GM23338 (cell line): ENCODE data around the gene TRIM45. TPM values are rescaled to one million over a fixed set of nuclear protein-coding genes. Genes with fewer than 3 reads are reported as not detected.

Experiments
- ATAC-seq: fragments of 200-7000 bp; cut with Tn5 transposase; 3 replicates; pipeline ENCODE4 v1.9.1; 2020
- DNase-seq: peaks from one replicate; pipeline ENCODE4 v3.0.0-alpha.2; 2015; ENCODE audit warnings: low spot score
- H2AFZ ChIP-seq: fragments of 200-600 bp; sonication (generic); 2 replicates; pipeline ENCODE4 v1.8.0; 2016; ENCODE audit warnings: antibody characterized with exemption, mild to moderate bottlenecking, moderate library complexity
- H3F3A ChIP-seq: fragments of 200-600 bp; sonication (generic); replicated peaks from 2 replicates; pipeline ENCODE4 v1.8.0; 2017; ENCODE audit warnings: antibody characterized with exemption, mixed run types, low read depth
- H3K27ac ChIP-seq: fragments of 200-600 bp; sonication (generic); 2 replicates; pipeline ENCODE4 v1.6.1; 2016; ENCODE audit warnings: low read depth
- H3K27me3 ChIP-seq: fragments of 200-600 bp; sonication (generic); 2 replicates; pipeline ENCODE4 v1.8.0; 2016; ENCODE audit warnings: mild to moderate bottlenecking, mixed run types, moderate library complexity; ENCODE audit not compliant: insufficient read depth
- H3K36me3 ChIP-seq: fragments of 200-600 bp; sonication (generic); 2 replicates; pipeline ENCODE4 v1.8.0; 2016; ENCODE audit warnings: mild to moderate bottlenecking; ENCODE audit not compliant: insufficient read depth
- H3K4me1 ChIP-seq: fragments of 200-600 bp; sonication (generic); 2 replicates; pipeline ENCODE4 v1.8.0; 2016; ENCODE audit warnings: mild to moderate bottlenecking, moderate library complexity; ENCODE audit not compliant: insufficient read depth
- H3K4me2 ChIP-seq: fragments of 200-600 bp; sonication (generic); 2 replicates; pipeline ENCODE4 v1.7.1; 2017; ENCODE audit warnings: mixed run types
- H3K4me3 ChIP-seq: fragments of 200-600 bp; sonication (generic); 2 replicates; pipeline ENCODE4 v1.6.1; 2016; ENCODE audit warnings: mixed run types
- H3K79me2 ChIP-seq: fragments of 200-600 bp; sonication (generic); replicated peaks from 2 replicates; pipeline ENCODE4 v1.8.0; 2017; ENCODE audit warnings: mild to moderate bottlenecking; ENCODE audit not compliant: insufficient read depth
- H3K9me2 ChIP-seq: fragments of 200-600 bp; sonication (generic); 2 replicates; pipeline ENCODE4 v1.8.0; 2017; ENCODE audit not compliant: insufficient read depth
- H4K20me1 ChIP-seq: fragments of 200-600 bp; sonication (generic); replicated peaks from 2 replicates; pipeline ENCODE4 v1.8.0; 2017; ENCODE audit warnings: mild to moderate bottlenecking; ENCODE audit not compliant: insufficient read depth
- H3K27ac Mint-ChIP-seq: 2 replicates; pipeline ENCODE4 v1.8.0; 2020; ENCODE audit warnings: inconsistent platforms, mild to moderate bottlenecking, moderate library complexity, mixed read lengths
- H3K27me3 Mint-ChIP-seq: 3 replicates; pipeline ENCODE4 v1.8.0; 2022; ENCODE audit warnings: low read depth, mild to moderate bottlenecking, moderate library complexity, mixed read lengths, inconsistent platforms; ENCODE audit not compliant: insufficient read depth, poor library complexity
- H3K36me3 Mint-ChIP-seq: 3 replicates; pipeline ENCODE4 v1.8.0; 2021; ENCODE audit warnings: low read depth, mild to moderate bottlenecking, inconsistent platforms, moderate library complexity, mixed read lengths
- H3K4me1 Mint-ChIP-seq: 3 replicates; pipeline ENCODE4 v1.8.0; 2020; ENCODE audit warnings: mild to moderate bottlenecking, inconsistent platforms, mixed read lengths
- H3K4me3 Mint-ChIP-seq: 3 replicates; pipeline ENCODE4 v1.8.0; 2021; ENCODE audit warnings: moderate library complexity, mild to moderate bottlenecking, inconsistent platforms, mixed read lengths
- H3K9me3 Mint-ChIP-seq: 3 replicates; pipeline ENCODE4 v1.8.0; 2020; ENCODE audit warnings: moderate library complexity, mild to moderate bottlenecking, inconsistent platforms, mixed read lengths
- CREB1 ChIP-seq: fragments of 250-450 bp; sonication (Bioruptor Pico); IDR thresholded peaks from 2 replicates; pipeline ENCODE4 v1.5.0; 2020; ENCODE audit warnings: low read depth, mild to moderate bottlenecking, moderate library complexity
- EZH2 ChIP-seq: fragments of 200-600 bp; sonication (generic); IDR thresholded peaks from one replicate; pipeline ENCODE4 v1.8.0; 2017; ENCODE audit warnings: antibody characterized with exemption, mild to moderate bottlenecking, low read depth; ENCODE audit not compliant: unreplicated experiment
- POLR2AphosphoS5 ChIP-seq: IDR thresholded peaks from 2 replicates; pipeline ENCODE4 v1.6.1; 2016; ENCODE audit warnings: antibody characterized with exemption, low read depth
- ZNF114 ChIP-seq: fragments of 250-450 bp; sonication (Bioruptor Pico); IDR thresholded peaks from 2 replicates; pipeline ENCODE4 v1.5.0; 2020; ENCODE audit warnings: mild to moderate bottlenecking, moderate library complexity
- ZNF331 ChIP-seq: fragments of 250-450 bp; sonication (Bioruptor Pico); IDR thresholded peaks from 2 replicates; pipeline ENCODE4 v1.5.0; 2020; ENCODE audit warnings: low read depth, mild to moderate bottlenecking, moderate library complexity
- polyA plus RNA-seq: library from polyadenylated mRNA; unstranded; fragments of >200 nt; fragmentation: Nextera tagmentation; extraction: Ambion mirVana; gene quantifications from 2 replicates; pipeline ENCODE4 v1.2.1, GENCODE V29; 2016
- total RNA-seq: library from RNA; depleted of rRNA; stranded (reverse); fragments of >200 nt; shearing (Covaris generic); gene quantifications from 2 replicates; pipeline ENCODE4 v1.2.3, GENCODE V29; 2014

Gene TRIM45
- total and polyA plus RNA-seq, 2 experiments from 2014 or later: 8.8 to 15.0 TPM

DNA sequence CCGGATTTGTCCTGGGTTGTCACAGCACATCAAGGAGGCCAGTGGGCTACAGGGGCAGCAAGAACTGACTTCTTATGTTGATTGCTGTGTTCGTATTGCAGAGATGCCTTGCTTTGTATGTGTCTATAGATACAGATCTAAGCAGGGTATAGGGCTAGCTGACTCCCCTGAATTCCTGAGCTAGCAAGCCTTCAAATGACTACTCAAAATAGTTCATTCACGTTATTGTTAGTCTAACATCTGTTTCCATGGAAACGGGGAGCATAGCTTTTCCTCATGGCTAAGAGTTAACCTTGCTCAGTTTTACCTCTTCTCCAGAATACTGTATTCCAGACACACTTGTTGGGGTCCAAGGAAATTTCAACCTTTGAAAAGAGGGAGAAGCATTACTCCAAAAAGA, 24.1 kb downstream of the TRIM45 start:
- no peaks in the 10 kb centered on the region for H3K27me3 ChIP-seq
- H2AFZ ChIP-seq: no peak overlapping the region
- H3K4me1 Mint-ChIP-seq: peaks cover 17% of the 10 kb centered on the region
- no peaks in the 10 kb centered on the region for H3K9me3 Mint-ChIP-seq
- H3K27ac Mint-ChIP-seq: no peak overlapping the region
- H3K27me3 Mint-ChIP-seq: no peaks in the 10 kb centered on the region
- H3F3A ChIP-seq: 0 out of 2 replicates have a peak, but pooled peaks cover 3% of the 10 kb centered on the region
- no peak overlapping the region for H3K4me2 ChIP-seq
- no peaks in the 10 kb centered on the region for H3K79me2 ChIP-seq
- peaks cover 10% of the 10 kb centered on the region; the same call in 1 of the 2 replicates for H4K20me1 ChIP-seq
- no peak for DNase-seq
- no peak overlapping the region for H3K4me3 Mint-ChIP-seq
- ATAC-seq: no peak
- no peak for TF ChIP-seq ZNF114 (CRISPR knock-in tag)
- no peaks in the 10 kb centered on the region for H3K9me2 ChIP-seq
- peaks cover 85% of the 10 kb centered on the region for H3K36me3 ChIP-seq
- H3K36me3 Mint-ChIP-seq: peaks cover 90% of the 10 kb centered on the region
- peaks cover 7% of the 10 kb centered on the region; the same call in 1 of the 2 replicates for H3K4me1 ChIP-seq
- no peak overlapping the region for H3K4me3 ChIP-seq
- no peak overlapping the region for H3K27ac ChIP-seq

DNA sequence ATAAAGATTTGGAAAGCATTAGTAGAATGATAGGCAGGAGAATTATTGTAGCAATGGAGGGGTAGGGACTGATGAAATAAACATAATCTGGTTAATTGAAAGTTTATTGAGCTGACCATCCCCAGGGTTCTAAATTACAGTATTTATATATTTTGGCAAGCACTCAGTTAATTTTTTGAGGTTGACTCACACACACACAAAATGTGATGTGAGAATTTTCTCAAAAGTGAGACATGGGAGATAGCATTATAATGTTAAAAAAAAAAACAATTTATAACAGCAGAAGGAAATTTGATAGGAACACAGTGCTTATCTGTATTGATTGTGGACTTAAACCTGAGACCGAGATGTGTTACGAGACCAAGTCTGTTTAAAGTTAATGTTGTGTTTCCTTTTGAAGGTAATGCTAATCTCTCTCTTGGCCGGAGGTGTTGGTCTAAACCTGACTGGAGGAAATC, 24.6 kb downstream of the TRIM45 start:
- Mint-ChIP-seq H3K4me1 (peaks cover 18% of the 10 kb centered on the region), H3K9me3 (no peaks in the 10 kb centered on the region), H3K27me3 (no peaks in the 10 kb centered on the region), H3K36me3 (peaks cover 90% of the 10 kb centered on the region), H3K27ac (no peak overlapping the region), H3K4me3 (no peak overlapping the region)
- H3K4me2 ChIP-seq: no peak overlapping the region
- H3K27ac ChIP-seq: no peak overlapping the region
- H3K27me3 ChIP-seq: no peaks in the 10 kb centered on the region
- no peaks in the 10 kb centered on the region for H3K9me2 ChIP-seq
- no peak for ATAC-seq
- no peak for DNase-seq
- H3K4me3 ChIP-seq: no peak overlapping the region
- peaks cover 10% of the 10 kb centered on the region; the same call in 1 of the 2 replicates for H4K20me1 ChIP-seq
- peaks cover 7% of the 10 kb centered on the region; the same call in 1 of the 2 replicates for H3K4me1 ChIP-seq
- no peak for TF ChIP-seq EZH2
- TF ChIP-seq POLR2AphosphoS5: no peak
- peaks cover 81% of the 10 kb centered on the region for H3K36me3 ChIP-seq
- H3F3A ChIP-seq: 0 out of 2 replicates have a peak, but pooled peaks cover 3% of the 10 kb centered on the region
- no peaks in the 10 kb centered on the region for H3K79me2 ChIP-seq
- no peak overlapping the region for H2AFZ ChIP-seq

DNA sequence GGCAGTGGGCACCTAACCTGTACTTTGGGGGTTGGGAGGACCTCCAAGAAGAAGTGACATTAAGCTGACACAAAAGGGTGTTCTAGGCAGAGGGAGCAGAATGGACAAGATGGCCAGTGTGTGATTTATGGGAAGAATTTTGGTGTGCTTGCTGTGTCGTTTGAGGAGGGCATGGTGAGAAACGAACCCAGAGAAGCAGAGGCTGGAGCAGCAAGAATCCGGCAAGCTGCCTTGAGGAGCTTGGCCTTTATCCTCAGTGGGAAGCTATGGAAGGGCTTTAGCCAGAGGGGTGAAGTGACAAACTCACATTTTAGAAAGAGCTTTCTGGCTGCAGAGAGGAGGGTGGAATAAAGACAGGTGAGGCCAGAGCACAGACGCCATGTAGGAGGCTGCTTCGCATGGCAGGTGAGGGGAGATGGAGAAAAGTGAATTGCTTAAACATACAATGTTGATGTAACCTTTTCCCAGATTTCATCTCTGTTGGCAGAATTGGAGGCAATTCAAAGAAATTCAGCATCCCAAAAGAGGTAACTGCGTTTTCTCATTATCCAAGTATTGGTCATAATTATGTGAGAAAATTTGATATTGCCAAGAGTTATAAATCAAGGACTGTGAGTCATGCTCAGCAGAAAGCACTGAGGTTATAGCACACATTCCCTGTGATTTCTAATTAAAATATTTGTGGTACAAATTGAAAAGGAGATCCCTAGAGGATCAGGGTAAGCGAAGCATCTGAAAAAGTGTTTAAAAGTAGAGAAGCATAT, 26.5 kb downstream of the TRIM45 start:
- no peaks in the 10 kb centered on the region for H3K27me3 ChIP-seq
- H3K4me2 ChIP-seq: no peak overlapping the region
- no peaks in the 10 kb centered on the region for H3K9me3 Mint-ChIP-seq
- H3K36me3 ChIP-seq: peaks cover 82% of the 10 kb centered on the region
- H3K36me3 Mint-ChIP-seq: peaks cover 92% of the 10 kb centered on the region
- ATAC-seq: no peak
- no peak overlapping the region for H3K4me3 ChIP-seq
- peaks cover 18% of the 10 kb centered on the region for H3K4me1 Mint-ChIP-seq
- no peaks in the 10 kb centered on the region for H3K9me2 ChIP-seq
- no peaks in the 10 kb centered on the region for H3K79me2 ChIP-seq
- no peak overlapping the region for H3K27ac ChIP-seq
- H3F3A ChIP-seq: 0 out of 2 replicates have a peak, but pooled peaks cover 3% of the 10 kb centered on the region
- H3K4me1 ChIP-seq: peaks cover 7% of the 10 kb centered on the region; the same call in 1 of the 2 replicates
- H3K4me3 Mint-ChIP-seq: no peak overlapping the region
- no peak overlapping the region for H2AFZ ChIP-seq
- H3K27me3 Mint-ChIP-seq: no peaks in the 10 kb centered on the region
- DNase-seq: no peak
- H3K27ac Mint-ChIP-seq: peak overlapping the region; percentile 95
- peaks cover 10% of the 10 kb centered on the region; the same call in 1 of the 2 replicates for H4K20me1 ChIP-seq
- TF ChIP-seq ZNF331 (CRISPR knock-in tag) (no peak), CREB1 (CRISPR knock-in tag) (no peak)
